ENCODE data around the gene EFCAB14. TPM values are rescaled to one million over a fixed set of nuclear protein-coding genes. Genes with fewer than 3 reads are reported as not detected.
"Not testable (repeated sequence)": the region's sequence is repeated elsewhere in the genome, so short reads cannot be mapped to it uniquely, and the experiment has no call there.

The EFCAB14 gene
- total RNA-seq, 1 donor from 2014 or later: 53.2 TPM

GRCh38 chr1:46728327-46728873, 9.5 kb upstream of the EFCAB14 start:
- not testable (repeated sequence) for DNase-seq (ENCODE audit: missing footprints); ATAC-seq

GRCh38 chr1:46725736-46726108, 6.8 kb upstream of the EFCAB14 start:
- no peak for ATAC-seq
- intact Hi-C loops (cut with DNase I): loop anchor here (2.0 to 10.0 kb wide), 3 partner anchors 191 to 281 kb away; a partner anchor contains a TSS
- DNase-seq (ENCODE audit: missing footprints): no peak

More at GRCh38 chr1:46728327-46728873, 9.5 kb upstream of the EFCAB14 start:
- intact Hi-C loops (cut with DNase I): loop anchor here (5.0 to 10.0 kb wide), 2 partner anchors 251 to 284 kb away; no protein-coding TSS in a partner anchor

- no peak for DNase-seq (ENCODE audit: missing footprints)
- ATAC-seq: peak; percentile 92
- intact Hi-C loops (cut with DNase I): loop anchor here (2.0 to 10.0 kb wide), 3 partner anchors 190 to 280 kb away; a partner anchor contains a TSS
These were observed 6.2 kb upstream of the EFCAB14 start for GRCh38 chr1:46724991-46725735.

DNA sequence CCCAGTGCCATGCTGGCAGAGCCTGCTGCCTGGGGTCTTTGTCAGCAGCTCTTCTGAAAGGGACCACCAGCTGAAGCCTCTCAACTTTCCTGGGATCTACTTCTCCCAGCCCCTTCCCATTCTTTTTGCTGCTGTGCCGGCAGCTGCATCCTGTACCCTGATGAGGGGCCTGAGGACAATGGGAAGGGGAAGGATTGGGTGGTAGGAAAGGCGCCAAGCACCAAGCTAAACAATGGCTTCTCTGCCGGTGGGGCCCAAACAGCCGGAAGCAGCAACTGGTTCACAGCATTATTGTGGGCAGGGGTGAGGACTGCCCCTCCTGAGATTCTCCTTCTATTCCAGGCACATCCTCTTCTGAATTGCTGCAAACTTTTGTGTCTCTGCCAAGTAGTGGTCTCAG, 5.0 kb upstream of the EFCAB14 start:
- intact Hi-C loops (cut with DNase I): loop anchor here (2.0 to 10.0 kb wide), 2 partner anchors 189 to 279 kb away; a partner anchor contains a TSS
- ATAC-seq: no peak
- no peak for DNase-seq (ENCODE audit: missing footprints)

DNA sequence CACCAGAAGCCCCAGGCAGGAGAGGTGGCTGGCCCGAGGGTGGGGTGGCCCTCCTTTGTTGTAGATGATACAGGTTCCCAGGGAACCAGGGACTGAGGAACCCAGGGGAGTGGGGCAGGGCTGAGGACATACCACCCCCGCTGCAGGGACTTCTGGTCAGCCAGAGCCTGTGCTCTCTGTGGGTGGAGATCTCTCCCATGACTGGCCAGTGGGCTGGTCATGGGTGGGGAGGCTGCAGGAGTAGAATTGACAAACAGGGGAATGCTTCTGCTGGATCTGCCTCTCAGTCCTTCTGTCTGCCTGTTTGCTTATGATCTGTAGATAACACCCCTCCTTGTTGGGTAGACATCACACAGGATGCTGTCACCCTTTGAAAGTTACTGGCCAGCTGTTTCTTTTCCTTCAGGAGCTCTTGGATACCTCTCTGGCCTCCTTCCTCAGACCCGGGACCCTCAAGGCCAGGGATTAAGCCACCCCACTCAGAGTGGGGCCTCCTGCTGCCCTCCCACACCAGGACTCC, 2.8 kb upstream of the EFCAB14 start:
- ATAC-seq: no peak
- no peak for DNase-seq (ENCODE audit: missing footprints)
- intact Hi-C loops (cut with DNase I): loop anchor here (10.0 kb wide), 1 partner anchor 277 kb away; no protein-coding TSS in a partner anchor

GRCh38 chr1:46721204-46721603, 2.3 kb upstream of the EFCAB14 start:
- ATAC-seq (no peak), DNase-seq (ENCODE audit: missing footprints) (no peak)
- intact Hi-C loops (cut with DNase I): loop anchor here (10.0 kb wide), 1 partner anchor 276 kb away; no protein-coding TSS in a partner anchor

DNA sequence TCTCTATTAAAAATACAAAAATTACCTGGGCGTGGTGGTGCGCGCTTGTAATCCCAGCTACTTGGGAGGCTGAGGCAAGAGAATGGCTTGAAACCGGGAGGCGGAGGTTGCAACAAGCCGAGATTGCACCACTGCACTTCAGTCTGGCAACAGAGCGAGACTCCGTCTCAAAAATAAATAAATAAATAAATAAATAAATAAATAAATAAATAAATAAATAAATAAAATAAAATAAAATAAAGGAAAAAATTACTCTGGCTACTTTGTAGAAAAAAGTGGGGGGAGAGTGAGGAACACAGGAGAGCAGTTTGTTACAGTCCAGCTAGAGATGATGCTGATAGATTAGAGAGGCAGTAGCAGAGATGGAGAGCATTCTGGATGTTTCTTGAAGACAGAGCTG, 1.4 kb upstream of the EFCAB14 start:
- intact Hi-C loops (cut with DNase I): loop anchor here (10.0 kb wide), 1 partner anchor 276 kb away; no protein-coding TSS in a partner anchor
- ATAC-seq; DNase-seq (ENCODE audit: missing footprints): not testable (repeated sequence)

GRCh38 chr1:46719689-46720088, 775 bp upstream of the EFCAB14 start:
- ATAC-seq: no peak
- no peak for DNase-seq (ENCODE audit: missing footprints)
- intact Hi-C loops (cut with DNase I): loop anchor here (2.0 to 10.0 kb wide), 3 partner anchors 51 to 275 kb away; partner anchors contain the start of genes ATPAF1 and MOB3C

DNA sequence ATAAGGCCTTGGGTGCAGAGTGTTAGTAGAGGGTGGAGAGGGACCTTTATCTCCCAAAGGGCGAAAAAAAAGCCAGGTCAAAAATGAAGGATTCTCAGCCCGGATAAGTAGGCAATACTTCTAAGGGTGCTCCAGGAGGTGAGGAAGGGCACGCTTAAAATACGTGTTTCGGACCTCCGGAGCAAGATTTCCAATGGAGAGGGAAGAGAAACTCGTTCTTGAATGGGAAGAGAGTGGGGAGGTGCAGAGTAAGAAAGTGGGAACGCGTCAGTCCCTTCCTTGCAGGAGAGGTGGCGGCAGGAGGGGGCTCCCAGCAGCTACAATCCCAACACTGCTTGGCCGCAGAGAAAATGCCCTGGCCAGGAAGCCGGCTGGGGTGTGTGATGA, 581 bp downstream of the EFCAB14 start:
- no peak for ATAC-seq

GRCh38 chr1:46717654-46718053, 1.3 kb downstream of the EFCAB14 start:
- intact Hi-C loops (cut with DNase I): loop anchor here (2.0 kb wide), 2 partner anchors 49 to 101 kb away; partner anchors contain the start of genes ATPAF1 and MOB3C
- DNase-seq (ENCODE audit: missing footprints): no peak
- ATAC-seq: no peak

More for the DNA sequence above, 581 bp downstream of the EFCAB14 start:
- intact Hi-C loops (cut with DNase I): loop anchor here (2.0 kb wide), 2 partner anchors 50 to 102 kb away; partner anchors contain the start of genes ATPAF1 and MOB3C
- no peak for DNase-seq (ENCODE audit: missing footprints)

- DNase-seq (ENCODE audit: missing footprints) (no peak), ATAC-seq (no peak)
- intact Hi-C loops (cut with DNase I): no loop called here
These were observed 3.9 kb downstream of the EFCAB14 start for GRCh38 chr1:46714976-46715375.

- intact Hi-C loops (cut with DNase I): no loop called here
- ATAC-seq (no peak), DNase-seq (ENCODE audit: missing footprints) (no peak)
These were observed 10.8 kb downstream of the EFCAB14 start for GRCh38 chr1:46708121-46708520.

DNA sequence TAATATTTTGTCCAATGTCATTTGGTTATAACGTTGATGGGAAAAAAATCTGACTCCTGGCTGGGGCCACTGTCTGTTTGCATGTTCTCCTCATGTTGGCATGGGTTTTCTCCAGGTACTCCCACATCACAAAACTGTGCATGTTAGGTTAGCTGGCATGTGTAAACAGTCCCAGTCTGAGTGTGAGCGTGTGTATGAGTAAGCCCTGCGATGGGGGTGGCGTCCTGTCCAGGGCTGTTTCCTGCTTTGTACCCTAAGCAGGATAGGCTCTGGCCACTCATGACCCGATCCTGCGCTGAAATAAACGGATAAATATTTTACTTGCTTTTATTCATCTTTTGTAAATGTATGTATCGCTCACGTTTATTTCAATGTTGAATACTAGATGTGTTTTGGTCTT, 13.5 kb downstream of the EFCAB14 start:
- intact Hi-C loops (cut with DNase I): no loop called here
- ATAC-seq (no peak), DNase-seq (ENCODE audit: missing footprints) (no peak)

- DNase-seq (ENCODE audit: missing footprints): no peak
- ATAC-seq: no peak
- intact Hi-C loops (cut with DNase I): no loop called here
These were observed 14.8 kb downstream of the EFCAB14 start for GRCh38 chr1:46703927-46704641.

DNA sequence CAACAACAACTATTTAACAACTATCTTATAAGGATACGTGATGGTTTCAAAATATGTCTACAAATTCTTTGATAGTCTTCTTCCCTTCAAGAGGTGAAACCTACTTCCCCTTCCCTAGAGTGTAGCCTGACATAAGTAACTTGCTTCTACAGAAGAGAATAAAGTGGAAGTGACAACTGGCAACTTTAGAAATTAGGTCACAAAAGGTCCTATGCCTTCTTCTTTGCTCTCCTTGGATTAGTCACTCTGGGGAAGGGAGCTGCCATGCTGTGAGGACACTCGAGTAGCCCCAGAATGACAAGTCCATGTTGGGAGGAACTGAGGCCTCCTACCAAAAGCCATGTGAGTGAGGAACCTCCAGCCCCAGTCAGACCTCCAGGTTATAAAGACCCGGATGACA, 19.2 kb downstream of the EFCAB14 start:
- ATAC-seq (no peak), DNase-seq (ENCODE audit: missing footprints) (no peak)
- intact Hi-C loops (cut with DNase I): no loop called here

DNA sequence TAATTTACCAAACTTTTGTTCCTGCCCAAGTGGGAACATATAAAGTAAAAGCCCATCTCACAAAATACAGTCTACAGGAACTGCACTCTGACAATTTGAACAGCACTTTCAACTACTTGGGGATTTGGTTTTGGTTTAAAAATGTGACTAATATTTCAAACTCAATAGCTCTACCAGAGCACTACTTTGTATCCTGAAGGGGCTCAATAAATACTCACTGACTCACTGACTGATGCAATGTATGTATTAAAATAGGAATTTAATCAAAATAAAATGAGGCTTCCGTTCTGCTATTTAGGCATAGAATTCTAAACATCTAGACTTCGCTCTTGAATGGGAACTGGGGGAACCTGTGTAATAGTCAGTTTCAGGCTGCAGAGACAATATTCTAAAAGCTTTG, 21.9 kb downstream of the EFCAB14 start:
- intact Hi-C loops (cut with DNase I): no loop called here
- ATAC-seq (no peak), DNase-seq (ENCODE audit: missing footprints) (no peak)

- intact Hi-C loops (cut with DNase I); ATAC-seq; DNase-seq (ENCODE audit: missing footprints): not testable (repeated sequence)
These were observed 24.2 kb downstream of the EFCAB14 start for GRCh38 chr1:46694676-46695075.

DNA sequence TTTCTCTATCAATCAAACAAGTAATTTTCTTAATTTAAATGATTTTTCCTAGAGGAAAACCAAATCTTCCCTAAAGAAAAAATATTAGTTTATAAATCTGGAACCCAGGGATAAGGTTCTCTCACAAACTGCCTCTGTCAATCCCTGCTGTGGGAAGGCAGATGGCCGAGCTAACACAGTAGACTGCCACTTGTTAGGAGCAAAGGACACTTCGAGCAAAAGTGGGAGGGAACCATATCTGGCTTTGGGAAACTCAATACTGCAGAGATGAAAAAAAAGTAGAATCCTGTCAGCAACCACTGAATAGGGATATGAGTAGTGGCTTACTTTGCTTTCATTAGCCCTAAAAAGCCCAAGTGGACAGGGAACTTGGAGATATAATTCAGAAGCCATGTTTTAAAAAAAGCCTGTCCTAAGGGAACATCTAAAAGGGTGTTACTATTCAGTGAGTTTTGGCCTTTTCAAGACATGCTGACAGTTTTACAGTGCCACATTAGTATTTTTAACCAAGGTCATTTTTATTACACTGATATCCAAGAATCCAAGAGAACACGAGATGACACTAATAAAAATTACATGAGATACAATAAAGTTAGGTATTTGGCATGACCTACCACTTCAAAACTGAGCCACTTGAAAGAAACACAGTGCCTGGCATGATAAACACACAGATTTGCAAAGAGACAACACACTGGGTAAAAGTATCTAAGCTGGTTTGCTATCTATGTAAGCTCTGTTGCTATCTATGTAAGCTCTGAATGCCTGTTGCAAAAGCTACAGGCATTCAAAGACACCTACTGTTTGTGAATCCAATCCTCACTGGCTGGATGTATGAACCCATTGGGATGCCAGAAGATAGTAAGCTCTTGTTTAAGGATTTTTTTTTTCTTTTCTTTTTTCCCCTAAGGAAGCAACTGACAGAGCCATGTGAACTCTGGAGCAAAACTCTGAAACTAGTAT, 25.8 kb downstream of the EFCAB14 start:
- intact Hi-C loops (cut with DNase I): no loop called here
- ATAC-seq: peak; percentile 60
- DNase-seq (ENCODE audit: missing footprints): no peak
